Stomach (tissue), 4 donors: ENCODE measurements around the gene TP73.

Source experiments
- EP300 ChIP-seq: sonication (generic); formaldehyde crosslinking; IDR thresholded peaks from one replicate; pipeline ENCODE4 v1.6.1; 2017; ENCODE audit warnings: antibody characterized with exemption
- POLR2A ChIP-seq, 4 donors: fragments of 450-650 bp; IDR thresholded peaks; one replicate each; pipeline ENCODE4 v1.6.1; 2016; ENCODE audit warnings: antibody characterized with exemption in 4 of 4, control low read depth in 2 of 4, mild to moderate bottlenecking in 1 of 4, moderate library complexity in 1 of 4
- TF ChIP-seq, protein P1 (sequence below), 7 experiments: fragments of 450-650 bp in 4 of 7; fragments of 200-600 bp in 3 of 7; sonication (generic) in 3 of 7; IDR thresholded peaks; one replicate each; pipeline ENCODE4 v1.5.1; 2016 to 2019; ENCODE audit warnings: antibody characterized with exemption in 7 of 7, control low read depth in 2 of 7, mild to moderate bottlenecking in 1 of 7

DNA sequence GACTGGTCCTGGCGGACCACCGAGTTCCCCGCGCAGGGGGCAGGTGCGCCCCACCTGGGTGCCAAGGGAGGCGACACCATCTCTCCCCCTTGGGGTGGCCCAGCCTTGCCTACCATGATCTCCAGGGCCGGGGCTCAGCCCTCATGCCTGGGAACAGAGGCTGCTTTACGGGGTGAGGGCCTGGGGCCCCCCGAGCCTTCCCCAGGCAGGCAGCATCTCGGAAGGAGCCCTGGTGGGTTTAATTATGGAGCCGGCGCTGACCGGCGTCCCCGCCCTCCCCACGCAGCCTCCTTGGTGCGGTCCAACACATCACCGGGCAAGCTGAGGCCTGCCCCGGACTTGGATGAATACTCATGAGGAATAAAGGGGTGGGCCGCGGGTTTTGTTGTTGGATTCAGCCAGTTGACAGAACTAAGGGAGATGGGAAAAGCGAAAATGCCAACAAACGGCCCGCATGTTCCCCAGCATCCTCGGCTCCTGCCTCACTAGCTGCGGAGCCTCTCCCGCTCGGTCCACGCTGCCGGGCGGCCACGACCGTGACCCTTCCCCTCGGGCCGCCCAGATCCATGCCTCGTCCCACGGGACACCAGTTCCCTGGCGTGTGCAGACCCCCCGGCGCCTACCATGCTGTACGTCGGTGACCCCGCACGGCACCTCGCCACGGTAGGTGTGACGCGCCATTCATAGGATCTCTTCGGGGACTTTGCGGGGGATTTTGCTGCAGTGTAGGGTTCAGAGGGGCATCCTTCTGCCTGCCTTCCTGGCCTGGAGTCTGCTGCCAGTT is 38.2 kb downstream of the TP73 start:
- TF ChIP-seq, protein P1, sequence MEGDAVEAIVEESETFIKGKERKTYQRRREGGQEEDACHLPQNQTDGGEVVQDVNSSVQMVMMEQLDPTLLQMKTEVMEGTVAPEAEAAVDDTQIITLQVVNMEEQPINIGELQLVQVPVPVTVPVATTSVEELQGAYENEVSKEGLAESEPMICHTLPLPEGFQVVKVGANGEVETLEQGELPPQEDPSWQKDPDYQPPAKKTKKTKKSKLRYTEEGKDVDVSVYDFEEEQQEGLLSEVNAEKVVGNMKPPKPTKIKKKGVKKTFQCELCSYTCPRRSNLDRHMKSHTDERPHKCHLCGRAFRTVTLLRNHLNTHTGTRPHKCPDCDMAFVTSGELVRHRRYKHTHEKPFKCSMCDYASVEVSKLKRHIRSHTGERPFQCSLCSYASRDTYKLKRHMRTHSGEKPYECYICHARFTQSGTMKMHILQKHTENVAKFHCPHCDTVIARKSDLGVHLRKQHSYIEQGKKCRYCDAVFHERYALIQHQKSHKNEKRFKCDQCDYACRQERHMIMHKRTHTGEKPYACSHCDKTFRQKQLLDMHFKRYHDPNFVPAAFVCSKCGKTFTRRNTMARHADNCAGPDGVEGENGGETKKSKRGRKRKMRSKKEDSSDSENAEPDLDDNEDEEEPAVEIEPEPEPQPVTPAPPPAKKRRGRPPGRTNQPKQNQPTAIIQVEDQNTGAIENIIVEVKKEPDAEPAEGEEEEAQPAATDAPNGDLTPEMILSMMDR (IDR thresholded peaks at IDR 0.05), result no peak
- TF ChIP-seq POLR2A (IDR thresholded peaks at IDR 0.05) (no peak), EP300 (no peak)
